Measurements from ENCODE around the gene RLF. TPM values are rescaled to one million over a fixed set of nuclear protein-coding genes. Genes with fewer than 3 reads are reported as not detected.

The RLF gene
- total and polyA plus RNA-seq, 10 of the 15 experiments (the other 5 are each of a cell fraction or from before 2014, with no cell fraction given): 2.0 to 19.8 (median 8.7) TPM

- ATAC-seq (no peak), DNase-seq (ENCODE audit: low read depth, low spot score) (no peak), FAIRE-seq (no peak)
- Histone ChIP-seq H3K9ac (ENCODE audit: control insufficient read depth, insufficient read depth, low read length) (no peak overlapping the region), H3K27me3 (replicated peaks in 1 of 2; ENCODE audit: control insufficient read depth in 2 of 2, insufficient read depth in 2 of 2, low read length in 1 of 2) (no peaks in the 10 kb centered on the region), H3K4me1 (ENCODE audit: control insufficient read depth, insufficient read depth, low read length) (peaks cover 8% of the 10 kb centered on the region; the same call in 1 of the 2 replicates), H4K20me1 (ENCODE audit: control insufficient read depth, insufficient read depth) (no peaks in the 10 kb centered on the region), H3K36me3 (ENCODE audit: control insufficient read depth in 2 of 2, insufficient read depth in 2 of 2, low read length in 1 of 2) (no peaks in the 10 kb centered on the region), H2AFZ (ENCODE audit: control insufficient read depth, low read depth, low read length) (no peak overlapping the region), H3K79me2 (ENCODE audit: control insufficient read depth, insufficient read depth, low read length) (peaks cover 18% of the 10 kb centered on the region), H3K9me3 (replicated peaks; ENCODE audit: control insufficient read depth, insufficient read depth, low read length) (no peaks in the 10 kb centered on the region), H3K27ac (ENCODE audit: control insufficient read depth, insufficient read depth) (no peak overlapping the region), H3K4me2 (ENCODE audit: control insufficient read depth, insufficient read depth) (no peak overlapping the region), H3K4me3 (no peak overlapping the region)
- intact Hi-C loops (cut with micrococcal nuclease; ENCODE audit: unreplicated experiment) (loop anchor here (10.0 kb wide), 1 partner anchor 152 kb away; no protein-coding TSS in a partner anchor), in situ Hi-C loops (cut with MboI) (no loop called here)
- 97% methylated on average over 2 of the region's 2 CpGs for WGBS (ENCODE audit: insufficient coverage, insufficient replicate concordance, low lambda C conversion rate, missing lambda C conversion rate)
- RAD21 ChIA-PET (ENCODE audit: unreplicated experiment): no interaction called here
- no peak for TF ChIP-seq RBBP5 (conservative IDR thresholded peaks at IDR 0.05)
- TF ChIP-seq ZNF24 (IDR thresholded peaks at IDR 0.05): no peak
- TF ChIP-seq, protein P1, sequence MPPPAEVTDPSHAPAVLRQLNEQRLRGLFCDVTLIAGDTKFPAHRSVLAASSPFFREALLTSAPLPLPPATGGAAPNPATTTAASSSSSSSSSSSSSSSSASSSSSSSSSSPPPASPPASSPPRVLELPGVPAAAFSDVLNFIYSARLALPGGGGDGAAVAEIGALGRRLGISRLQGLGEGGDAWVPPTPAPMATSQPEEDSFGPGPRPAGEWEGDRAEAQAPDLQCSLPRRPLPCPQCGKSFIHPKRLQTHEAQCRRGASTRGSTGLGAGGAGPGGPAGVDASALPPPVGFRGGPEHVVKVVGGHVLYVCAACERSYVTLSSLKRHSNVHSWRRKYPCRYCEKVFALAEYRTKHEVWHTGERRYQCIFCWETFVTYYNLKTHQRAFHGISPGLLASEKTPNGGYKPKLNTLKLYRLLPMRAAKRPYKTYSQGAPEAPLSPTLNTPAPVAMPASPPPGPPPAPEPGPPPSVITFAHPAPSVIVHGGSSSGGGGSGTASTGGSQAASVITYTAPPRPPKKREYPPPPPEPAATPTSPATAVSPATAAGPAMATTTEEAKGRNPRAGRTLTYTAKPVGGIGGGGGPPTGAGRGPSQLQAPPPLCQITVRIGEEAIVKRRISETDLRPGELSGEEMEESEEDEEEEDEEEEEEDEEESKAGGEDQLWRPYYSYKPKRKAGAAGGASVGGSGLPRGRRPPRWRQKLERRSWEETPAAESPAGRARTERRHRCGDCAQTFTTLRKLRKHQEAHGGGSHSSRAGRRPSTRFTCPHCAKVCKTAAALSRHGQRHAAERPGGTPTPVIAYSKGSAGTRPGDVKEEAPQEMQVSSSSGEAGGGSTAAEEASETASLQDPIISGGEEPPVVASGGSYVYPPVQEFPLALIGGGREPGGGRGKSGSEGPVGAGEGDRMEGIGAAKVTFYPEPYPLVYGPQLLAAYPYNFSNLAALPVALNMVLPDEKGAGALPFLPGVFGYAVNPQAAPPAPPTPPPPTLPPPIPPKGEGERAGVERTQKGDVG (CRISPR knock-in tag; IDR thresholded peaks at IDR 0.05): no peak
- TF ChIP-seq CREM (IDR thresholded peaks at IDR 0.05; ENCODE audit: low read depth): no peak
- no peak for TF ChIP-seq STAT3 (IDR thresholded peaks at IDR 0.05; ENCODE audit: low read depth, low read length)
- no peak for TF ChIP-seq RCOR1 (conservative IDR thresholded peaks at IDR 0.05; ENCODE audit: low read depth, low read length)
- TF ChIP-seq IRF5 (IDR thresholded peaks at IDR 0.05; ENCODE audit: borderline replicate concordance): no peak
- no peak for TF ChIP-seq SPI1 (IDR thresholded peaks at IDR 0.05; ENCODE audit: borderline replicate concordance, insufficient read depth, low read depth, low read length)
- no peak for TF ChIP-seq IRF4 (IDR thresholded peaks at IDR 0.05; ENCODE audit: low read depth, low read length)
- no peak for TF ChIP-seq ESRRA (IDR thresholded peaks at IDR 0.05; ENCODE audit: low read length)
- TF ChIP-seq TARDBP (IDR thresholded peaks at IDR 0.05; ENCODE audit: borderline replicate concordance): no peak
- TF ChIP-seq TBL1XR1 (IDR thresholded peaks at IDR 0.05; ENCODE audit: low read depth, low read length): no peak
- no peak for TF ChIP-seq ATF3 (IDR thresholded peaks at IDR 0.05; ENCODE audit: borderline replicate concordance, extremely low read depth, low read depth, low read length)
- TF ChIP-seq CEBPB (IDR thresholded peaks at IDR 0.05; ENCODE audit: borderline replicate concordance in 1 of 2, low read depth in 2 of 2, low read length in 2 of 2): no peak
- no peak for TF ChIP-seq PAX5 (IDR thresholded peaks at IDR 0.05; ENCODE audit: borderline replicate concordance, low read depth, low read length)
- TF ChIP-seq WRNIP1 (IDR thresholded peaks at IDR 0.05; ENCODE audit: borderline replicate concordance, low read depth, low read length): no peak
- no peak for TF ChIP-seq TCF12 (IDR thresholded peaks at IDR 0.05; ENCODE audit: low read depth, low read length)
- SMC1A ChIA-PET (ENCODE audit: uncharacterized antibody, unreplicated experiment): no interaction called here
- BruUV-seq (replicated peaks): no TSS peak
- CTCF ChIA-PET: no interaction called here
- POLR2A ChIA-PET: interaction anchor here (0.7 kb wide), 1 partner anchor 228 kb away, joined by 8 read pairs; no protein-coding TSS in a partner anchor
Observed at GRCh38 chr1:40252601-40253000, 91.4 kb downstream of the RLF start.

Data from GM12878 (cell line).